Activated CD8-positive, alpha-beta memory T cell treated with anti-CD3 and anti-CD28 coated beads, Interleukin-2, amount 50 U/mL, for 1 hour (primary cell): ENCODE measurements around the gene SLC6A6.
"Not testable (repeated sequence)": the region's sequence is repeated elsewhere in the genome, so short reads cannot be mapped to it uniquely, and the experiment has no call there.

Experiments used
- DNase-seq: peaks from one replicate; pipeline ENCODE4 v3.0.0-alpha.2; 2020; ENCODE audit errors: extremely low read depth

Gene SLC6A6

GRCh38 chr3:14507757-14508504 lies 105.5 kb downstream of the SLC6A6 start:
- DNase-seq, result no peak

- DNase-seq, result no peak
These were observed 106.1 kb downstream of the SLC6A6 start for GRCh38 chr3:14508505-14508819.

GRCh38 chr3:14508966-14509795 lies 106.8 kb downstream of the SLC6A6 start:
- no peak for DNase-seq

- no peak for DNase-seq
These were observed 107.3 kb downstream of the SLC6A6 start for GRCh38 chr3:14509796-14510100.

- DNase-seq, result no peak
These were observed 108.6 kb downstream of the SLC6A6 start for GRCh38 chr3:14510838-14511622.

- DNase-seq, result no peak
These were observed 109.3 kb downstream of the SLC6A6 start for GRCh38 chr3:14511623-14512280.

- no peak for DNase-seq
These were observed 110.0 kb downstream of the SLC6A6 start for GRCh38 chr3:14512281-14512941.

GRCh38 chr3:14512942-14513327 lies 110.5 kb downstream of the SLC6A6 start:
- no peak for DNase-seq

GRCh38 chr3:14513566-14514322 lies 111.3 kb downstream of the SLC6A6 start:
- no peak for DNase-seq

GRCh38 chr3:14514323-14514720 lies 111.9 kb downstream of the SLC6A6 start:
- DNase-seq, result no peak

GRCh38 chr3:14515526-14515925 lies 113.1 kb downstream of the SLC6A6 start:
- not testable (repeated sequence) for DNase-seq

GRCh38 chr3:14516738-14517345 lies 114.4 kb downstream of the SLC6A6 start:
- DNase-seq, result no peak

GRCh38 chr3:14517601-14518431 lies 115.4 kb downstream of the SLC6A6 start:
- DNase-seq, result no peak

GRCh38 chr3:14518432-14518802 lies 116.0 kb downstream of the SLC6A6 start:
- no peak for DNase-seq

GRCh38 chr3:14518893-14519292 lies 116.5 kb downstream of the SLC6A6 start:
- no peak for DNase-seq

GRCh38 chr3:14519406-14519805 lies 117.0 kb downstream of the SLC6A6 start:
- no peak for DNase-seq

GRCh38 chr3:14520149-14520548 lies 117.7 kb downstream of the SLC6A6 start:
- no peak for DNase-seq

- DNase-seq, result no peak
These were observed 118.6 kb downstream of the SLC6A6 start for GRCh38 chr3:14520967-14521366.

- DNase-seq, result no peak
These were observed 119.2 kb downstream of the SLC6A6 start for GRCh38 chr3:14521611-14522010.
